GM21390 (cell line): ENCODE measurements around the gene CPZ.
"Not testable (repeated sequence)": the region's sequence is repeated elsewhere in the genome, so short reads cannot be mapped to it uniquely, and the experiment has no call there.

ENCODE experiments used
- ATAC-seq: cut with Tn5 transposase; IDR thresholded peaks from one replicate; pipeline ENCODE4 v1.9.1; 2021; ENCODE audit not compliant: unreplicated experiment

CPZ gene

DNA sequence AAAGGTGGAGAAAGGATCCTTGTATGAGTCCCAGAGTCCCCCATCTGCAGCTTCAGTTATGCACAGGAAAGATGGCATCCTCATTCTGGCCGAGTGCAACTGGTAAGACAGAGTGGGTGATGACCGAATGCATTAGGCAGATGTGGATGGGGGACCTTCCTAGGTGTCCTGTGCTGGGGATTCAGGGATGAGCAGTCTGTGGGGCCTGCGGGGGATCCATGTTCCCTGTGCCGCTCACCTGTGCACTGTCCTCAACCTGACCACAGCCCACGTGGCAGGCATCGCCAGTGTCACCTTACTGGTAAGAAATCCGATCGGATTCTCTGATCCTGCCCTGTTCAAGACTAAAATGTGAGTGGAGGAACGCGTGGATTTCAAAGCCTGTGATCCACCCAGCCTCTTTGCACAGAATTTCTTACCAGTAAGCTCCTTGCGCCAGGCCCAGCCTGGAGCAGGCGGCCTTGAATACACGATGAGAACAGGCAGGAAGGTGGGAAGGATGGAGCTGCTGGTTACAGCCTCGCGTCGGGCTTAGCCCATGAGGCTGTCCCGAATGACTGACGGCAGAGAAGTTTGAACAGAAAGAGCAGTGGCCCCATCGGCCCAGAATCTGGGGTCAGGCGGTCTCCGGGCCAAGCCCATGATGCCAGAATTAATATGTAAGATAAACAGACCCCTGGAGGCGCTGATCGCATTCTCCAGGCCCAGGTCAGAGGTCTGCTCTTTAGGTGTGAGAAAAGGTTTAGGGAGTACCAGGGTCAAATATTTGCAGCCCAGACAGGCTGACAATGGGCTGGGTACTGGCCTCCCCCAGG lies 56.5 kb downstream of the CPZ start:
- no peak for ATAC-seq

DNA sequence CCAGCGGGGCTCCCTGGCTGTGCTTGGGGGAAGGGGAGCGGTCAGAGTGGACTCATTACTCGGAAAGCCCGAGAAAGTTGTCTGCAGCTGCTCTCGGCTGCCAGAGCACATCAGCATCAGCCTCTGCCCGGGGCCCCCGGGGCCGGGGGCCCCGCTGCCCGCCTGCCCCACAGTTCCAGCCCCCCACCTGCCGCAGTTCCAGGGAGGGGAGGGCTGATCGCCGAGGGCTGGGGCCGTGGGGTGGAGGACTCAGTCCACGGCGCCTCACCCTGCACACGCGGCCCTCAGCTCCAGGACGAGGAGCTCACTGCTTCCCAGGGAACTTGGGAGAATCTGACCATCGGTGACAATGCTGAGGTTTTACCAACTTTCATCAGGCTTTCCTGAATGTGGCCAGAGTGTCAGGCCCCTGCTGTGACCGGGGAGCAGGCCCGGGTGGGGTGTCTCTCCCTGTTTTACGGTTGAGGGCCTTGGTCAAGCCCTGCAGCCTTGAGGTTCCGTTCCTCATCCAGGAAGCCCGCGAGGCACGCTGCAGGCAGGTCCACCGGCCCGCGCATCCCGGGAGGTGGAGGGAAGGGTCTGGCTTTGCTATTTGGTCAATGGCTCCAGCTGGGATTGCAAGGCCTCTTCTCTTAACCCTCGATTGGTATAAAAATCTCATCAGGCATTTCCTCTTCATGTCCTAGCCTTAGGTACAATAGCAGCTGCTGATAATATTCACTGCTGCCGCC lies 57.2 kb downstream of the CPZ start:
- no peak for ATAC-seq

DNA sequence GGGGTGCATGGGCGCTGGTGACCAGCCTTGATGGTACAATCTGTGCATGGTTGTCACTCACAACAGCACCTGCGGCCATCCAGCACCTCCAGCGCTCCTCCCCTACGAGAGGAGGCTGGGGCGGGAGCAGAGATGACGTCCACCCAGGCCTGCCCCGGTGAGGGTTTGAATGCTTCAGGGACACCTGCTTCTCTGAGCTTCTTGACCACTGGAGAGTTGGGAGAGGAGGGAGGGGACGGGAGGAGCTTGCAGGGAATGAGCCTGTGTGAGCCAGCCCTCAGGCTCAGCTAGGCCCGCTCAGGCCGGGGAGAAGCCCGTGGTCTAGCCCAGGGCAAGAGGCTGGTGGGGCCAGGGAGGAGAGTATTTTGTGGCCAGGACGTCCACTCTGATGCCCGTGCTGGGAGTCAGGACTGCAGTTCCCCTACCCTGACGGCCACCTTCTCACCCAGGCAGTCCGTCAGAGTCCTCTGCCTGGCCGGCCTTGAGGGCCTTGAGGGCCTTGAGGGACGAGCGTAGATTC lies 59.2 kb downstream of the CPZ start:
- ATAC-seq = no peak

DNA sequence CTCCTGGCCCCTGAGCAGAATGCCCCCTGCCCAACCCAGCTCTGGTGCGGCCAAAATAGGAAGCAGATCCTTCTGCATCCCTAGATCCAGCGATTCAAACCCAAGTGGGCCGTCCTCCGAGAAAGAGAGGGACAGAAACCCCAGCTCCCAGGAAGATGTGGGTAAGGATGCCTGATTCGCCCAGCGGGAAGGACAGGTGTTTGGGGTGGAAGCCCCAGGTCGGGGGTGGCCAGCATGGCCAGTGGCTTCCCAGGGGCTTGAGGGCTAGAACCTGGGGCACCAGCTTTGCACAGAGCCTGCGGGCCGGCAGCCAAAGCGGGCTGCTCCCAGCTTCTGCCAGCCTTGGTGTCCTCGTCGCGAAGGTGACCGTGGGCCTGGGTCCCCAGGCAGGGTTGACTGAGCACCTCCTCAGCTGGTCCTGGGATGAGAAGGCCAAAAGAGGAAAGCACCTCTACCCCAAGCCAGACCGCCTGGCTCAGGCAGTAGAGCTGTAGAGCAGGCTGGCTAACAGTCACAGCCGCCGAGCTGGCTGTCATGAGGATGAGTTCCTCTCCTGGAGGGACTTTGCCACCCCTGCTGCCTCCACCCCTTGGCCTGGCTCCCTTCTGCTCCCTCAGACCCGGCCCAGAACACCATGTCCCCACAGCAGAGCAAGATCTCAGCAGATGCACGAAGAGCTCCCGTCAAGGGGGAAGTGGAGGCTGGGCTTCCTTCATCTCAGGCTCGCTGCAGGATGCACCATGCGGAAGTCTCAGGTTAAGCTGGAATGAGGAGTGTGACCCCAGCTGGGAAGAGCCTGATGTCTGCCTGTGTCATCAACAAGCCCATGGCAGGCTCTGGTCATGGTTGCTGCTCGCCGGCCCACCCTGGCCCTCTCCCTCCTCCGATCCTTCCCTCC lies 59.9 kb downstream of the CPZ start:
- no peak for ATAC-seq

DNA sequence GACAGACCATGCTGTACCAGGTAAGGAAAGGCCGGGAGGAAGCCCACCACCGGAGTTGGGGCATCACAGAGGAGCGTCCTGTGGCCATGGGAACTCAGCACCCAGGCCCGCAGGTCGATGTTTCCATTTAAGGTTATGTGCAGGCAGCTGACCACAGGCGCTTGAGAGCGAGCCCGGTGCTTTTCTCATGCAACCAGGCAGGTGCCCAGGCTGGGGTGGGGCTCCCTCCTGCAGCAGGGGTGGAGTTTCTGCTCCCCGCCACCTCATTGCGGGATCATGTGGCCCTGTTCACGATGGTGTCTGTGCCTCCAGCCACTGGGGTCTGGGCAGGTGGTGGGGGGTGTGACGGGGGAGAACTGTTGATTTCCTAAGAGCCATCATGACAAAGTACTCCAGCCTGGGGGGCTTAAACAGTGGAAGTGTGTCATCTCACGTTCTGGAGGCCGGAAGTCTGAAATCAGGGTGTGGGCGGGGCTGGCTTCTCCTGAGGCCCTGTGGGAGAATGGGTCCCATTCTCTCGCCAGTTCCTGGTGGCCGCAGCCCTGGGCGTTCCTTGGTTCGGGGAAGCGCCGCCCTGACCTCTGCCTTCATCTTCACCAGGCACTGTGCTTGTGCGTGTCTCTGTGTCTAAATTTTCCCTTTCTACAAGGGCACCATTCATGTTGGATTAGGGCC lies 60.9 kb downstream of the CPZ start:
- ATAC-seq = no peak

DNA sequence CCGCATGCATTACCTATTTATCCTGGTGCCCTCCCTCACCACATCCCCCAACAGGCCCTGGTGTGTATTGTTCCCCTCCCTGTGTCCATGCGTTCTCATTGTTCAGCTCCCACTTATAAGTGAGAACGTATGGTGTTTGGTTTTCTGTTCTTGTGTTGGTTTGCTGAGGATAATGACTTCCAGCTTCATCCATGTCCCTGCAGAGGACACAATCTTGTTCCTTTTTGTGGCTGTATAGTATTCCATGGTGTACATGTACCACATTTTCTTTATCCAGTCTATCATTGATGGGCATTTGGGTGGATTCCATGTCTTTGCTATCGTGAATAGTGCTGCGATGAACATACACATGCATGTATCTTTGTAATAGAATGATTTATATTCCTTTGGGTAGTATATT lies 61.6 kb downstream of the CPZ start:
- not testable (repeated sequence) for ATAC-seq

DNA sequence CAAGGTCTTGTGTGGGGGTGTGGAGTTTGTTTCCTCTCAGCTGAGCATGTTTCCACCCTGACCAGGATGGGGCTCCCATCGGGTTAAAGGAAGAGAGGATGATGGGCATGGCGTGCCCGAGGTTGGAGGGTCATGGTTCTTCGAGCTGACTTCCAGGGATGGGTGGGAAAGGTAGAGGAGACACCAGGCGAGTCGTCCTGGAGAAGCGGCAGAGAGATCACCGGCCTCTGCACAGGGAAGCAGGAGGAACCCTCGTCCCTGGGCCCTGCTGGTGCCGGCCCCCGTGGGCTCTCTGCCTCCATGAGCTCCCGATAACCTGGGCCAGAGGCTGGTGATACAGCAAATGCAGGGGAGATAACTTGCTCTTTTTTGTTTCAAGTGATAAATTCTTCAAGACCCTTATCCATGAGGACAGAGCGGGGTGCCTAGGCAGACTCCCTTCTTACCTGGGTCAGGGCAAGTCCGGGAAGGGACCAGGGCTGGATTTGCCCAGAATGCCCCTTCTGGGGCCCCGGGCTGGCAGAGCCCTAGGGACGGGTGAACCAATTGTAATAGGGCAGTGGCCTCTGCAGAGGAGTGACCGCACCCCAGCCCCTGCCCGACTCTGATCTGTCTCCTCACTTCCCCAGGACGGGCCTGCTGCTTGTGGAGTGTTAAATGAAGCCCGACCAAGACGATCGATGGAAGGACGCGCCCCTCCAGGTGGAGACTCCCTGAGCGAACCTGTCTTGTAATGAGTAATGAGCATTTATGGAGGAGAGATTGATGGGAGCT lies 63.0 kb downstream of the CPZ start:
- ATAC-seq = no peak

DNA sequence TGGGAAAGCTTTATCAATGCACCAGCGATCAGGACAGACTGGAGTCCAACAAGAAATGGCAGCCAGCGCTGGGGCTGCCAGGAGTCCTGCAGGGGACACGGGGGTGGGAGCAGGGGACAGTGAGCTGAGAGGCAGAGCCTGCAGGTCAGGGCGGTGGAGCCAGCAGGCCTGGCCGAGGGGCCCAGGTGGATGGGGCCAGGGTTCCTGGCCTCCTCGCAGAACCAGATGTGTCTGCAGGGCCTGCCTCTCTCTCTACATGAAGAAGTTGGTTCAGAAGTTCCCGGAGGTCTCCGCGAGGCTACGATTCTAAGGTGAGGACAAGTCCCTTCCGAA lies 63.6 kb downstream of the CPZ start:
- no peak for ATAC-seq

DNA sequence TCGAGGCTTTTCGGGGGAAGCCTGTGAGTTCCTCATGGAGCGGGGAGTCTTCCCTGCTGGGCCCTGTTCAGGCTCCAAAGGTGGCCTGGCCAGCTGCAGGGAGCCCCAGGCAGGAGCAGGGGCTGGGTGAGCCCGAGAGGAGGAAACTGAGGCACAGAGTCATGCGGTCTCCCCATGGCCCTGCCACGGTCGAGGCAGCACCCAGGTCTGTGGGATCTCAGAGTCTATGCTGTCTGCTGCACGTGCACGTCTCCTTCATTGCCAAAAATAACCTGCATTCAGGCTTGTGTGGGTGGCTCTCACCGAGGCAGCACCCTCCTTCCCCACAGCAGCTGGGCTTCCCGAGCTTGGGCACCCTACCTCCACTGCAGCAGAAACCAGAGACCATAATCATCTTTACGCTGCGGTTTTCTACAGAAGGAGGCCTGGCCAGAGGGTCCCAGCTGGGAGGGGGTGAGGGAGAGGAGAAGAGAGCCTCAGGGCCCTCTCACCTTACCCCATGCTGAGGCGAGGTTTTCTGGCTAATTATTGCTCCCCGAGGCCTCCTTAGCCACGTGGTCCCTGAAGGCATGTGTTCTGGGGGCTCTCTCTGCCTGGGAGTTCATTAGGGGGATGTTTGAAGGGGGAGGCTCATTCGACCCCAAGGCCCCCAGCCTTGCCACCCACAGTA lies 64.3 kb downstream of the CPZ start:
- no peak for ATAC-seq

DNA sequence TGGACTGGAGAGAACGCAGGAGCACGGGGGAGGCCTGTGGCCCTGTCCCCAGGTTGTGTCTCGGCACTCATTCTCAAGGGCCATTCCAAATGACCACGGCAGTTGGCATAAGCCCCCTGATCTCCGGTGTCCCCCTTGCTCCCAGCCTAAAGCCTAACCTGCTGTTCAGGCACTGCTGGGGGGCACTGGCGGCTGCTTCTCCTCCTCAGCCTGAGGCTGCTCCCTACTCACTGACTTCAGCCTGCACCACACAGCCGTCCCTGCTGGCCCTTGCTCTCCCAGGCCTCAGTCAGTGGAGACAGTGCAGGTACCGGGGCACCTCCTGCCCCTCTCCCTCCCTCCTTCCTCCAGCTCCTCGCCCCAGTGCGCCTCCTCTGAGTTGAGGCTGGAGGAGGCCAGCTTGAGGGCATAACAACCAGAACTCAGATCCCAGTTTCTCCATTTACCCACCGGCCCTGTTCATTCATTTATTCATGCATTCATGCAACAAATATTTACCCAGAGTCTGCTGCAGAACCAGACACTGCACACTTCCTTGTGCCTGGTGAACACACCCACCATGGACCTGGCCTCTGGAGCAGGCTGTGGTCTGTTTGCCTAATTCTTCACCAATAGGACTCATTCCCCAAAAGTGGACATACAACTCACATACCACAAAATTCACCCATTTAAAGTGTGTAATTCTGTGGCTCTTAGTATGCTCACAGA lies 65.0 kb downstream of the CPZ start:
- no peak for ATAC-seq

DNA sequence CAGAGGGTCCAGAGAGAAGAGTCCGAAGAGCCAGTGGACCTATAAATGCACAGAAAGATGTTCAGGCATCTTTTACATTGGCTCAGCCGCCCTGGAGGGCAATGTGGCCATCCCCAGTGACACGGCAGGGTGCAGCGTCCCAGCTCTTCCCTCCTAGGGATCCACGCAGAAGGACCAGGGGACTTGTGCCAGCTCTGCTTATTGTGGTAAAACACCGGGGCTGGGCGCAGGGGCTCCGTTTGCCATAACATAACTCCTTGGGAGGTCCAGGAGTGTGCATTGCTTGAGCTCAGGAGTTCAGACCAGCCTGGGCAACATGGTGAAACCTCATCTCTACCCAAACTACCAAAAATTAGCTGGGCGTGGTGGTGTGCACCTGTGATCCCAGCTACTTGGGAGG lies 70.2 kb downstream of the CPZ start:
- ATAC-seq = no peak

DNA sequence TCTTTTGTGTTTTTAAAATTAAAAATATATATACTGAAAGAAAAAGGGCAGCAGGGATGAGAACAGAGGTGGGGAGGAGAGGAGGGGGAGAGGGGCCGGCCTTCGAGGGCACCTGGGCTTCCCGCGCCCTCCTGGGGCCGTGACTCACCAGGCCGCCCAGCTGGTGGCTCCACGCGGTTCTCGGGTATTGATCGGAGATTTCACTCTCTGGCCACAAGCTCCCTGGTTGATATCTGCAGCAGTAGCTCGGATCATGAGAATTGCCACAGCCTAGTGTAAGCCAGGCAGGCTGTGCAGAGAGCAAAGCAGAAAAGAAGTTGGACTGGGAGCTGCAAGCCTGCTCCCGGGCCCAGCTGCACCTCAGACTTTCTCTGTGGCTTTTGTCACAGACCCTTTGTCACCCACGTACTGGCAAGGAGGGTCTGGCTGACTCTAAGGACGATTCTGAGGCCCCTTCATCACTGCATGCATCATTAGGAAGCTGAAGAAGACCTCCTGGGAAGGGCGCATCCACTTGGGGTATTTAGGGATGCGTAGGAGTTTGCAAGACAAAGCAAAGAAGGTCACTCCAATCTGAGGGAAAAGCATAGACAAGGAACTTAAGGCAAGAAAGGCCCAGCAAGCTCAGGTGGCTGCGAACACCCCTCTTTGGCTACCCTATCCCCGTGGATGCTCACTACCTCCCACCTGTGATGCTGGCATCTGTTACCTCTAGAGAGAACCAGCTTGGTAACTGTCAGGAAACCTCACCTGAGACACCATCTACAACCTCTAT lies 71.7 kb downstream of the CPZ start:
- ATAC-seq = no peak

DNA sequence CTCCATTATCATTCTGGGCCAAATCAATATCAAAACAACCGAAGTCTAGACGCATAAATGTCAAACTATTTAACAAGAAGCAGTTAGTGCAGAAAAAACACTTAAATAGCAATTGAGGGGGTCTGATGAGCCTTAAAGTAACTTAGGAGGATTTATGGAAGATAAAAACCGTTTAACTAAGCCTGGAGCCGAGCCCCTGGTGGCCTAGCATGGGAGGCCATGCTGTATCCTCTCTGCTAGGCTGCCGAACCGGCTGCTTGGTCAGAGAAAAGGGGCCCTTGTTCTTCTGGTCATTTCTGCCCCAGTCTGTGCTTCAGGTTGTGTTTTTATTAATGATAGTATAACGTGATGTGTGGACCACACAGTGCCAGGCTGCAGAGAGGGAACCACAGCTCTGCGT lies 72.4 kb downstream of the CPZ start:
- ATAC-seq = no peak

DNA sequence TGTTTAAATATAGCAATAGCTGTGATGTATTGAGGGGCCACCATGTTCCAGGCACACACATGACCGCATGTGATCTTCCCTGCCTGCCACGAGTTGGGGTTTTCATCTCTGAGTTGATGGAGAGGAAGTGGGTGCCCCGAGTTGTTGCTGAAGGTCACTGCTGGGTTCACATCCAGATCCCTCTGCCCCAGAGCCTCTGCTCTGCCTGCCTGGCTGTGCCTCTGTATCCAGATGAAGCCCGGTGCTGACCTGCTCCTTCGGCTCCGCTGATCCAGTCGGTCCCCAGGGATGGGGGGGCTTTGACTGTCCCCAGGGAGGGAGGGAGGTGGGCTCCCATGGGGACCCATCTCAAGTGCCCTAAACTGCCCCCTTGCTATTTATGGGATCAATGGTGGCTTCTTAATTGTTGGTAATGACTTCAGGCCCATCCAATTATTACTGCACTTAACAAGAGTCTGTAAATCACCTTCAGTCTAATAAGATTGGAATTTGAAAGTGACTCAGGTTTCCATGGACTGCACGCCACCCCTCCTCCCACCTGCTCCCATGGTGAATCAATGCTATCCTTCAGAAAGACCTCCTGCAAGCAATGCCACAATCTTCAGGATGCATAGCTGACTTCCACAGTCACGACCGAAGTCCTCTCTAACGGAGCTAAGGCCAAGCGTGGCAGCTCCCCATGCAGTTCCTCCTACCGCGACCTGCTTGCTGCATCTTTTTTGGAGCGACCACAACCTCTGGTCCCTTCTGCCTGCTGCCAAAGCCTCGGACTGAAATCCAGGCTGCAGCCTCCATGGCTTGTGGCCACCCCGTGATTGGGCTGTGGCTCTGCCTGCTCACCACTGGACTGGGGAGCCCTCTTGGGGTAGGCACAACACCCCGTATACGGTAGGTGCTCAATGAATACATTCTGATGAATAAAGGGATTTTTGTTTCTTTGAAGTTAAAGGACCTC lies 73.1 kb downstream of the CPZ start:
- no peak for ATAC-seq

DNA sequence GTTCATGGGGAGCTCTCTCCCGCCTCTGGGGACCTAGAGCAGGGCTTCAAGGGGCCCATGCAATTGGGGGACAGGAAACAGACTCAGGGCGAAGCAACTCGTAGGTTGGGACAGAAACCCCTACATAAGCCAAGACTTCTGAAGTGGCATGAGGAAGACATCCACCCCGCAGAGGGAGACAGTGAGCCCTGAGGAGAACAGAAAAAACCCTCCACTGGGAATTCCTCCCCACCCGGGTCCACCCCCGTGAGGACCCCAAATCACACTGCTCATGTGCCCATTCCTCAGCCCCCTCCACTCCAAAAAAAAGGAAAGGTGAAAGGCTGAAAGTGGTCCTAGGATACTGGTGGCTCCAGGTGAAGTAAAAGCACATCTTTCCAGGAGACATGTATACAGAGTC lies 74.0 kb downstream of the CPZ start:
- ATAC-seq = no peak
